K562 (cell line): Measurements from ENCODE around the gene THAP12. TPM values are rescaled to one million over a fixed set of nuclear protein-coding genes. Genes with fewer than 3 reads are reported as not detected.

Experiments
- CHD7 ChIP-seq: fragments of 200-600 bp; sonication (generic); IDR thresholded peaks from one replicate; pipeline ENCODE4 v1.6.1; 2012; ENCODE audit warnings: mild to moderate bottlenecking, low read depth, low read length, inconsistent platforms
- KLF10 ChIP-seq: fragments of 250-450 bp; sonication (Bioruptor Pico); IDR thresholded peaks from 2 replicates; pipeline ENCODE4 v1.6.1; 2021; ENCODE audit warnings: matching md5 sums
- NFIX ChIP-seq: fragments of 250-450 bp; sonication (Bioruptor Pico); IDR thresholded peaks from 2 replicates; pipeline ENCODE4 v1.4.0; 2020; ENCODE audit warnings: low read depth, mild to moderate bottlenecking, moderate library complexity
- RNF2 ChIP-seq: sonication (generic); IDR thresholded peaks from 2 replicates; pipeline ENCODE4 v1.6.1; 2016
- SP1 ChIP-seq: sonication (generic); formaldehyde crosslinking; IDR thresholded peaks from 2 replicates; pipeline ENCODE4 v1.8.1; 2022; ENCODE audit warnings: mild to moderate bottlenecking, missing genetic modification reagents
- STAT5B ChIP-seq: fragments of 250-450 bp; sonication (Bioruptor Pico); IDR thresholded peaks from 2 replicates; pipeline ENCODE4 v1.8.0; 2021; ENCODE audit warnings: mild to moderate bottlenecking, inconsistent platforms
- ZNF143 ChIP-seq: sonication (generic); formaldehyde crosslinking; IDR thresholded peaks from 2 replicates; pipeline ENCODE4 v1.9.0; 2022; ENCODE audit warnings: mild to moderate bottlenecking, missing genetic modification reagents
- ZNF764 ChIP-seq: fragments of 250-450 bp; sonication (Bioruptor Pico); IDR thresholded peaks from 2 replicates; pipeline ENCODE4 v1.4.0; 2020; ENCODE audit warnings: low read depth, mild to moderate bottlenecking, moderate library complexity
- polyA plus RNA-seq, 8 experiments: library from polyadenylated mRNA; depleted of rRNA in 4 of 8; stranded (reverse) in 5 of 8; unstranded in 3 of 8; fragments of >200 nt; fragmentation: Nextera tagmentation in 2 of 8; fragmentation: Illumina TruSeq in 1 of 8; extraction: Ambion mirVana in 2 of 8; extraction: Trizol in 1 of 8; gene quantifications; 2 replicates each; pipeline versions ENCODE4 v1.2.1 to v1.2.3, GENCODE V29; 2011 to 2014; ENCODE audit warnings: inconsistent platforms in 1 of 8, missing spikeins in 1 of 8
- total RNA-seq, 7 experiments: library from RNA; depleted of rRNA in 6 of 7; stranded (reverse); fragments of >200 nt in 6 of 7; fragmentation: Illumina TruSeq in 2 of 7; extraction: Trizol in 2 of 7; gene quantifications; 2 replicates each; pipeline versions ENCODE4 v1.2.1 to v1.2.3, GENCODE V29; 2011 to 2021; ENCODE audit warnings: low replicate concordance in 1 of 7

THAP12 gene
- total and polyA plus RNA-seq, 9 of the 15 experiments (the other 6 are each of a cell fraction or from before 2014, with no cell fraction given) = 28.1 to 103 (median 57.8) TPM

GRCh38 chr11:76376746-76377558, 4.0 kb downstream of the THAP12 start (continued):
- no peak for TF ChIP-seq CHD7
- no peak for TF ChIP-seq SP1
- no peak for TF ChIP-seq ZNF143 (CRISPR knock-in tag)
- TF ChIP-seq KLF10 (CRISPR knock-in tag) = no peak
- no peak for TF ChIP-seq NFIX (CRISPR knock-in tag)
- no peak for TF ChIP-seq STAT5B
- TF ChIP-seq ZNF764 (CRISPR knock-in tag) = no peak
- TF ChIP-seq RNF2 = no peak
